Loucy (cell line): ENCODE measurements around the gene ARID1B.

Experiments used
- H2AFZ ChIP-seq: fragments of 200-600 bp; sonication (generic); 2 replicates; pipeline ENCODE4 v1.6.0; 2016; ENCODE audit warnings: antibody characterized with exemption, mild to moderate bottlenecking, low read length, moderate library complexity
- H3F3A ChIP-seq: fragments of 200-600 bp; 2 replicates; pipeline ENCODE4 v1.6.0; 2016; ENCODE audit warnings: antibody characterized with exemption, low read depth, mild to moderate bottlenecking
- H3K27me3 ChIP-seq: fragments of 200-600 bp; sonication (generic); 2 replicates; pipeline ENCODE4 v1.6.1; 2014; ENCODE audit warnings: low read length, mild to moderate bottlenecking; ENCODE audit not compliant: insufficient read depth, poor library complexity, severe bottlenecking
- H3K36me3 ChIP-seq: fragments of 200-600 bp; sonication (generic); 2 replicates; pipeline ENCODE4 v1.6.1; 2016; ENCODE audit warnings: low read length; ENCODE audit not compliant: insufficient read depth
- H3K4me1 ChIP-seq: fragments of 200-600 bp; sonication (generic); 2 replicates; pipeline ENCODE4 v1.5.1; 2014; ENCODE audit warnings: low read length, mild to moderate bottlenecking; ENCODE audit not compliant: insufficient read depth, poor library complexity, severe bottlenecking
- H3K4me2 ChIP-seq: fragments of 200-600 bp; sonication (generic); 2 replicates; pipeline ENCODE4 v1.6.0; 2014; ENCODE audit warnings: antibody characterized with exemption, low read length, low read depth, mild to moderate bottlenecking; ENCODE audit not compliant: poor library complexity, severe bottlenecking
- H3K4me3 ChIP-seq: fragments of 200-600 bp; sonication (generic); 2 replicates; pipeline ENCODE4 v1.5.1; 2014; ENCODE audit warnings: low read length, mild to moderate bottlenecking, mixed read lengths; ENCODE audit not compliant: poor library complexity, severe bottlenecking
- H3K79me2 ChIP-seq: fragments of 200-600 bp; sonication (generic); 2 replicates; pipeline ENCODE4 v1.6.1; 2014; ENCODE audit warnings: low read length; ENCODE audit not compliant: insufficient read depth
- H3K9ac ChIP-seq: fragments of 200-600 bp; sonication (generic); 2 replicates; pipeline ENCODE4 v1.6.0; 2014; ENCODE audit warnings: mild to moderate bottlenecking, low read depth, low read length, moderate library complexity; ENCODE audit not compliant: poor library complexity, severe bottlenecking
- H3K9me2 ChIP-seq: fragments of 200-600 bp; sonication (generic); replicated peaks from 2 replicates; pipeline ENCODE4 v1.6.1; 2016; ENCODE audit warnings: low read depth, low read length, mixed read lengths
- H3K9me3 ChIP-seq: fragments of 200-600 bp; sonication (generic); 2 replicates; pipeline ENCODE4 v1.6.1; 2014; ENCODE audit warnings: mild to moderate bottlenecking, antibody characterized with exemption, low read length, low read depth; ENCODE audit not compliant: insufficient read depth
- H4K20me1 ChIP-seq: fragments of 200-600 bp; sonication (generic); 2 replicates; pipeline ENCODE4 v1.6.0; 2014; ENCODE audit warnings: antibody characterized with exemption, low read length, mild to moderate bottlenecking; ENCODE audit not compliant: insufficient read depth, poor library complexity, severe bottlenecking
- EZH2phosphoT487 ChIP-seq: fragments of 200-600 bp; IDR thresholded peaks from 2 replicates; pipeline ENCODE4 v1.6.1; 2018; ENCODE audit warnings: antibody characterized with exemption, mild to moderate bottlenecking, moderate library complexity, borderline replicate concordance
- TF ChIP-seq, protein P1 (sequence below): fragments of 200-600 bp; sonication (generic); conservative IDR thresholded peaks from 2 replicates; pipeline ENCODE4 v1.5.1; 2014; ENCODE audit warnings: mild to moderate bottlenecking, antibody characterized with exemption, low read length

ARID1B gene

DNA sequence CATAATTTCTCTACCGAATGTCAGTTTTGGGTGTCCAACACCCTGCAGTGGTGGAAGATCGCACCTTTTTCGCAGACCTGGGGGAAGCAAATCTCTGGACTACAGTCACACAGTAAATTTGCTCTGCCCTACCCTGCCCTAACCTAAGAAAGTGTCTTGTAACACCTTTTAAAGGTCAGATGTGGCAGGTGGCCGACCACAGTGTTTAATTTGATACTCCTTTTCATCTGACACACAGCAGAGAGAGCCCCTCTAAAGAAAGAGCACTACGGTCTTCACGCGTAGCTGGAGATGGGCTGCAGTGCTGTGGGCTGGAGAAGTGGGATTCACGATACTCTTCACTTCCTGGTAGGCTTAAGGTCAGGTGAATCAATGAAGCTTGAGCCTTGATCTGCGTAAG, 436.2 kb downstream of the ARID1B start:
- Histone ChIP-seq H3K9me3 (no peaks in the 10 kb centered on the region), H3K79me2 (no peaks in the 10 kb centered on the region), H3K27me3 (no peaks in the 10 kb centered on the region), H3K9ac (no peak overlapping the region), H3K9me2 (no peaks in the 10 kb centered on the region), H3K4me3 (no peak overlapping the region), H4K20me1 (no peaks in the 10 kb centered on the region), H3K4me2 (no peak overlapping the region), H3K4me1 (no peaks in the 10 kb centered on the region), H3K36me3 (peaks cover 5% of the 10 kb centered on the region; the same call in 1 of the 2 replicates), H3F3A (no peaks in the 10 kb centered on the region), H2AFZ (no peak overlapping the region)
- TF ChIP-seq, protein P1, sequence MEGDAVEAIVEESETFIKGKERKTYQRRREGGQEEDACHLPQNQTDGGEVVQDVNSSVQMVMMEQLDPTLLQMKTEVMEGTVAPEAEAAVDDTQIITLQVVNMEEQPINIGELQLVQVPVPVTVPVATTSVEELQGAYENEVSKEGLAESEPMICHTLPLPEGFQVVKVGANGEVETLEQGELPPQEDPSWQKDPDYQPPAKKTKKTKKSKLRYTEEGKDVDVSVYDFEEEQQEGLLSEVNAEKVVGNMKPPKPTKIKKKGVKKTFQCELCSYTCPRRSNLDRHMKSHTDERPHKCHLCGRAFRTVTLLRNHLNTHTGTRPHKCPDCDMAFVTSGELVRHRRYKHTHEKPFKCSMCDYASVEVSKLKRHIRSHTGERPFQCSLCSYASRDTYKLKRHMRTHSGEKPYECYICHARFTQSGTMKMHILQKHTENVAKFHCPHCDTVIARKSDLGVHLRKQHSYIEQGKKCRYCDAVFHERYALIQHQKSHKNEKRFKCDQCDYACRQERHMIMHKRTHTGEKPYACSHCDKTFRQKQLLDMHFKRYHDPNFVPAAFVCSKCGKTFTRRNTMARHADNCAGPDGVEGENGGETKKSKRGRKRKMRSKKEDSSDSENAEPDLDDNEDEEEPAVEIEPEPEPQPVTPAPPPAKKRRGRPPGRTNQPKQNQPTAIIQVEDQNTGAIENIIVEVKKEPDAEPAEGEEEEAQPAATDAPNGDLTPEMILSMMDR = no peak
- TF ChIP-seq EZH2phosphoT487 = no peak

DNA sequence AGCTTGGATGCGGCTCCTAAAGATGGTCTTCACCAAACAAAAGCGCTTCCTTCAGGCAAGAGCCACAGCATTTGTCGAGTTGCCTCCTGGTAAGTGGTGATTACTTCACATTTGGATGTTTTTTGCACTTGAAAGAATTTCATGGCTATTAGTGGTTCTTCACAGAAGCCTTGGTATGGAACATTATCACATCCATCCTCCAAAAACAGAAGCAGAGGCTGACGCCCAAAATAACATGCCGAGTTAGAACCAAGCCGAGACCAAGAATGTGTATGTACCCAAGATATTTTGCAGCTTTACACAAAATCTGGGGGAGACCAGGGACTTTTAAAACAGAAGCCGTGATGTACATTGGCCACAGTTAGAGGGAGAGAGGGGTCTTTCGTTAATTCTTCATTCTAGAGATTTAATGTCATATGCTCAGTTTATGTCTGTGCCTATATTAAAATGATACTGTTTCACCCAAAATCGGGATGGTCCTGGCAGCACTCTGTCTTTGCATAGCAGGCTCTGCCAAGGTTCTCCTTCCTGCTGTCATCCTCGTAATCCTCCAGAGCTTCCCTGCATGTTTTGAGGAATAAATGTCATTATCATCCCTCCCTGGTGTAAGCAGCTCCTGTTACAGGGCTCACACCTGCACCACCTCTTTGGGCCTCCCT, 436.9 kb downstream of the ARID1B start:
- no peaks in the 10 kb centered on the region for H3K4me1 ChIP-seq
- no peak for TF ChIP-seq EZH2phosphoT487
- TF ChIP-seq, protein P1 = no peak
- H3F3A ChIP-seq = no peaks in the 10 kb centered on the region
- H3K79me2 ChIP-seq = no peaks in the 10 kb centered on the region
- H3K4me3 ChIP-seq = no peak overlapping the region
- no peak overlapping the region for H2AFZ ChIP-seq
- no peaks in the 10 kb centered on the region for H3K9me3 ChIP-seq
- no peak overlapping the region for H3K4me2 ChIP-seq
- H3K9me2 ChIP-seq = no peaks in the 10 kb centered on the region
- H3K36me3 ChIP-seq = peaks cover 5% of the 10 kb centered on the region; the same call in 1 of the 2 replicates
- no peaks in the 10 kb centered on the region for H3K27me3 ChIP-seq
- H4K20me1 ChIP-seq = no peaks in the 10 kb centered on the region
- no peak overlapping the region for H3K9ac ChIP-seq

DNA sequence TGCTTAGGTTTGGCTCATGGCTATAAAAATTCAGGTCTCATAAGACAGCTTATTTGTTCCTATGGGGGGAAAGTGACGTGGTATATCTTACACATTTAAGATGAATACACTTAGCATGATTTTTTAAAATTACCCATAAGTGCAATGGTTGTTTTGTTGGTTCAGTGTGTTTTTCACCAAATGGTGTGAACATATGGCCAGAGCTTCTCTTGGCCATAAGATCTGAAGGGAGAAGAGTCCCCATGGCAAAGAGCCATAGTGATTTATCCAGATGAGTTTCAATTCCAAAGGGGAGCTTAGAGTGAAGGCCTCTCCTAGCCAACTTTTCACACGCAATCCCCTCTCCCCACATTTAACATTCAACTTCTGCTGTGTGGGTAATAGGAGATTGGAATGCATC, 438.5 kb downstream of the ARID1B start:
- no peak for TF ChIP-seq EZH2phosphoT487
- TF ChIP-seq, protein P1 = no peak
- H3K4me3 ChIP-seq = no peak overlapping the region
- no peaks in the 10 kb centered on the region for H3K36me3 ChIP-seq
- H3F3A ChIP-seq = no peaks in the 10 kb centered on the region
- H4K20me1 ChIP-seq = no peaks in the 10 kb centered on the region
- no peak overlapping the region for H2AFZ ChIP-seq
- H3K27me3 ChIP-seq = no peaks in the 10 kb centered on the region
- no peak overlapping the region for H3K4me2 ChIP-seq
- no peak overlapping the region for H3K9ac ChIP-seq
- H3K9me3 ChIP-seq = no peaks in the 10 kb centered on the region
- peaks cover 3% of the 10 kb centered on the region; the same call in 1 of the 2 replicates for H3K79me2 ChIP-seq
- H3K9me2 ChIP-seq = no peaks in the 10 kb centered on the region
- H3K4me1 ChIP-seq = peaks cover 11% of the 10 kb centered on the region
